GM18520 (cell line): Measurements from ENCODE around the gene POSTN.
"Not testable (repeated sequence)": the region's sequence is repeated elsewhere in the genome, so short reads cannot be mapped to it uniquely, and the experiment has no call there.

Source experiments
- ATAC-seq: cut with Tn5 transposase; IDR thresholded peaks from one replicate; pipeline ENCODE4 v1.9.1; 2021; ENCODE audit not compliant: unreplicated experiment

The POSTN gene

GRCh38 chr13:37596805-37597204 is 1.8 kb downstream of the POSTN start:
- ATAC-seq: no peak

GRCh38 chr13:37595162-37595561 is 3.4 kb downstream of the POSTN start:
- ATAC-seq: no peak

GRCh38 chr13:37594550-37594949 is 4.0 kb downstream of the POSTN start:
- no peak for ATAC-seq

GRCh38 chr13:37589381-37589780 is 9.2 kb downstream of the POSTN start:
- not testable (repeated sequence) for ATAC-seq

DNA sequence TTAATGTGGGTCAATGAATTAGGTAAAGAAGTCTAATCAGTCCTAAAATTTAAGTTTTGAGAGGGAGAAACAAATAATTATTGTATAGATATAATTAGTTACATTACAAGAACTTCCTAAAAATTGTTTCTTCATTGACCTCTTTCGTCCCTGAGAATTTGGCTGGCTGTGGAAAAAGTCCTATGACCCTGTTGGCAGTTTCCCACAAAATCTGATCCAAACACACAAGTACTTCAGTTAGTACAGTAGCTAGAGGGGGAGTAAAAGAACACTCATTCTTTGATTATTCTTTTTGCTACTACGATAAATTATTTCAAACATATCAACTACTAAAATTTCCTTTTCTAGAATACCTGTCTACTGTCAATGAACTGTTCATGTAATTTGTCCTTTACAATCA is 11.3 kb downstream of the POSTN start:
- ATAC-seq: no peak

DNA sequence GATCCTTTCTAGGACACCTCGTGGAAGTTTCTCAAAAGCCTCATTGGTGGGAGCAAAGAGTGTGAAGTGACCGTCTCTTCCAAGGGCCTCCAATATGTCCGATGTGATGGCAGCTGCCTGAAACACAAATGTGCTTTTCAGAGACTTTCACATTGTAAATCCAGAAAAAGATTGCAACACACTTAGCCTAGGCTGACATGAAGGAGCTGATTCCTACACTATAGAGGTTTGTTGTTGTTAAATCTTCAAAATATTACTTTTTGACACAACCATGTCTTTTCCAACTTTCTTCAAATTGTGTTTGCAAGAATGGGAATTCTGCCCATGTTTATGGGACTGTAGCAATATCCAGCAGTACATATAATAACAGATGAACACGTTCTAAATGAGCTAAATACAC is 12.4 kb downstream of the POSTN start:
- no peak for ATAC-seq

- ATAC-seq: no peak
Measured at GRCh38 chr13:37585541-37585940, 13.0 kb downstream of the POSTN start.

GRCh38 chr13:37576601-37577000 is 22.0 kb downstream of the POSTN start:
- no peak for ATAC-seq

DNA sequence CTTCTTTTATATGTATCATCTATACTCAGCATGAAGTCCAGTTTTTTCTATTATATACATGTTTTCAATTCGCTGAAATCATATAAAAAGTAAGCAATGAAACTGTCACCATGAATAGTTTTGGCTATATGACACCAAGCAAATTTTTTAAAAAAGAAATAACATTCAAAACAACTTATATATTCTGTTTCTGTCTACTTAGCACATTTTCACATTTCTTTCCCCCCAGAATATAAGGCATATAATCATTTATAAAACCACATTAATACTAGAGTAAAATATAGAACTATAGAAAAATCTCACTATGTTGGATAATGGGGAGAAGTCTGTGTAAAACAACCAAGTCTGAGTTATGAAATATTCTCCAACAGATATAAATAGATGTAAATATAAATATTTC is 33.1 kb downstream of the POSTN start:
- ATAC-seq: no peak

GRCh38 chr13:37561031-37561430 is 37.5 kb downstream of the POSTN start:
- no peak for ATAC-seq

DNA sequence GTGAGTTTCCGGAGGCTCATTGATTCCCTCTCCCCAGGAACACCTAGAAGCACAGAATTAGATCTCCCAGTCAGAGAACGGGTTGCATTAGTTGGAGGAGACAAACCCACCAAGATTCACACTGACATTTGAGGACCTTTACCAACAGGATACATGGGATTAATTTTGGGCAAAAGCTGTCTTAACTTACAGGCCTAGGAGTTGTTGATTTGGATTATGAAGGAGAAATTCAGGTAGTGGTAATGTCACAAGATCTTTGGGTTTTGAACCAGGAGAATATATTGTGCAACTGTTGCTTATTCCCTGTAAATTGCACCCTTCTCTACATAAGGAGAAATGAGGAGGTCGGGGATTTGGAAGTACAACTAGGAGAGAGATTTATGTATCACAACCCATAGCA is 38.0 kb downstream of the POSTN start:
- no peak for ATAC-seq

DNA sequence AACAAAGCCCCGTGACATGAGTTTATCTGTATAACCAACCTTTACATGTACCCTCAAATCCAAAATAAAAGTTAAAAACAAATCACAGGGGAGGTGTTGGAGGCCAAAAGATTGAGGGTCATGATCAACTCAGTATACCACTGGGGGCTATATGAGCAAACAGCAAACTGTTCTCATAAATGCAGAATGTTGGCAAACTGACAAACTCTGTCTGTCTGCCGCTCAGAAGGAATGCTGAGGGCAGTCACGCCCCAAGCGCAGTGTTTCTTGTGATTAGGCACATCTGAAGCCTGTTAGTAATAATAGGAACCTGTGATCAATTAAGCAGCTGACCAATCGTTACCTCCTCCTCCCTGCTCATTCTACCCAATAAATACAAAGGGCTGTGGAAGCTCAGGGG is 39.8 kb downstream of the POSTN start:
- not testable (repeated sequence) for ATAC-seq

- ATAC-seq: no peak
Measured at GRCh38 chr13:37546087-37546486, 52.5 kb downstream of the POSTN start.

- no peak for ATAC-seq
Measured at GRCh38 chr13:37544995-37545394, 53.6 kb downstream of the POSTN start.

GRCh38 chr13:37539976-37540605 is 58.5 kb downstream of the POSTN start:
- no peak for ATAC-seq

GRCh38 chr13:37539170-37539569 is 59.4 kb downstream of the POSTN start:
- ATAC-seq: no peak

DNA sequence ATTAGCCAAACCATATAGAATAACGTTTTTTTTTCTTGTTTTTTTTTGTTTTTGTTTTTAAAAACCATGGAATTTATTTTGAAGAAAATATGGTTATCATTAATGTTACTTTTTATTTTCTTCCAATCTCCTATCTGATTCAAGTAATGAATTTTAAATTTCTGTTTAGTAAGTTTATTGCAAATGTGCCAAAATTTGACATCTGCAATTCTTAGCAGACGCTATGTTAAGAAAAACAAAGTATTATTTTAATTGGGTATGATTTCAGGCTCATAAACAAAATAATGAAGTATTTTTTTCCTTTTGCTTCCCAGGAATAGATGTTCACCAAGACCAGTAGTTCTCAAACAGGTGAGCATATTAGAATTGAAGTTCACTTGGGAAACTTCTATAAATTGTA is 63.1 kb downstream of the POSTN start:
- ATAC-seq: no peak

DNA sequence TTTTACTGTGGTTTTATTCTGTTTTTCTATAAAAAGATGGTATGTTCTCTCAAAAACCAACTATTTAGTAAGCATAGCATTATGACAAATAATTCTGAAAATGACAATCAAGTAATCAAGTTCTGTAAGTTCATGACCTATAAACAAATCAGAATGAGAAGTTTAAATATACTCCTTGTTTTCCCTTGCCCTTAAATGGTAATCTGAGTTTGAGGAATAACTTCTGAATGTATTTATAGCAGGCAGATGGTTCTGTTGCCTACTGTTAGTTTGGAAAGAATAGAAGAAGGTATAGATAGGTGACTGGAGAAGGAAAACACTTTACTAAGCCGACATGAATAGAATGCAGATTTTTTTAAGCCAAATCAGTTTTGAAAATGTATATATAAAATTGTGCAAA is 63.9 kb downstream of the POSTN start:
- no peak for ATAC-seq

DNA sequence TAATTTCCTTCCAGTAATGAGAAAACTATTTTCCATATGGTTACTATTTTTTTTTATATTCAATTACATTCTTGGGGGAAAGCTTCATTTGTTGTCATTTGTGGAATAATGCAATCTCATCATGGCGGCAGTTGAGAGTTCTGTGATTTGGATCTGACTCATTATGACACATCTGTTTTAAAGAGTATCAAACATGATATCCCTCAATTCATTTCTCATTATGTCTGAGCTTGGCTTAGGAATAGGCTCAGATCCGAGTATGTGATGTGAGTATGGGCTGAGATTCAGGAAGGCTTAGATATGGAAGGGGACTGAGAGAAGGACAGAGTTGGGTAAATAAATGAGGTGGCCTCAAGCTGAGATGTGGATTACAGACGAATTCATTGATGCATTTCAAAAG is 64.4 kb downstream of the POSTN start:
- no peak for ATAC-seq

- ATAC-seq: no peak
Measured at GRCh38 chr13:37531049-37531448, 67.5 kb downstream of the POSTN start.

GRCh38 chr13:37529751-37530385 is 68.7 kb downstream of the POSTN start:
- ATAC-seq: no peak

DNA sequence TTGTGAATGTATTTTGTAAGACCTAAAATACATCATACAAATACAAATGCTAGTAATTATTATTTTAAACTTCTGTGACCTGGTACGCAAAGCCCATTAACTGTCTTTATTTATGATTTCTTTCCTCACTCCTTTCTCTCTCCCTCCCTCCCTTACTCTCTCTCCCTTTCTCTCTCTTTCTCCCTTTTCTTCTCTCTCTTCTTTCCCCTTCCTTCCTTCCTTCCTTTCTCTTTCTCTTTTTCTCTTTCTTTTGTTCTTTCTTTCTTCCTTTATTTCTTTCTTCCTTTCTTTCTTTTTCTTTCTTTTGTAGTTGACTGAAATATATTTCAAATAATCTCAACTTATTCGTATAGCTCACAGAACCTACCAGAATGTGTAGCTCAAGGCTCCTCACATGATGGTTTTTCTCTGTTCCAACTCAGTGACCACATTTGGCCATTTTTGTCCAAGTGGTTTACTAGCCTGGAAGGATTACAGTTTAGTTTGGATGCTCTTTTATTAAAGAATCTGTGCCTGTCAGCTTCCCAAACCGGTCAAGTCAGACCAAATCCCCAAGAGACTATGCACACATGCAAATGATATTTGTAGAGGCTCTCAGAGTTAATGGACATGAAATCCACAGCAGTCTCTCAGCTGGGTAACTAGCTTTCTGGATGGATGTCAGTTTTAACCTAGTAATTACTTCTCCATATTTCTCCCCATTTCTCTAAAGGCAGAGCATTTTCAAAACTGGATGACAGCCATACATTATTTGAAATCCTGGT is 71.7 kb downstream of the POSTN start:
- ATAC-seq: no peak
